Measurements from ENCODE around the gene ATCAY. TPM values are rescaled to one million over a fixed set of nuclear protein-coding genes. Genes with fewer than 3 reads are reported as not detected.

Gene ATCAY
- total and polyA plus RNA-seq, 2 of the 13 experiments (the other 11 are each of a cell fraction or from before 2014, with no cell fraction given), result not detected

- TF ChIP-seq YEATS2 (CRISPR knock-in tag; IDR thresholded peaks at IDR 0.05; ENCODE audit: borderline replicate concordance) (peak; percentile 36; the same call in 1 of the 2 replicates), BCL3 (CRISPR knock-in tag; IDR thresholded peaks at IDR 0.05) (no peak), ETV6 (CRISPR knock-in tag; conservative IDR thresholded peaks at IDR 0.05) (no peak), FUBP1 (CRISPR knock-in tag; IDR thresholded peaks at IDR 0.05; ENCODE audit: borderline replicate concordance) (no peak), KDM6A (CRISPR knock-in tag; IDR thresholded peaks at IDR 0.05; ENCODE audit: low read depth) (no peak), ZMYM2 (CRISPR knock-in tag; IDR thresholded peaks at IDR 0.05) (no peak), HNRNPH1 (optimal IDR thresholded peaks at IDR 0.05; ENCODE audit: low read depth, low read length) (no peak), ZSCAN30 (CRISPR knock-in tag; IDR thresholded peaks at IDR 0.05) (no peak), GFI1 (CRISPR knock-in tag; IDR thresholded peaks at IDR 0.05; ENCODE audit: borderline replicate concordance) (0 out of 2 replicates have a peak, but pooled peaks have one; percentile 31), ZNF644 (CRISPR knock-in tag; IDR thresholded peaks at IDR 0.05; ENCODE audit: low read depth) (no peak), ZNF569 (CRISPR knock-in tag; IDR thresholded peaks at IDR 0.05; ENCODE audit: borderline replicate concordance) (no peak), YEATS4 (CRISPR knock-in tag; IDR thresholded peaks at IDR 0.05; ENCODE audit: borderline replicate concordance) (0 out of 2 replicates have a peak, but pooled peaks have one; percentile 34), ZNF337 (CRISPR knock-in tag; IDR thresholded peaks at IDR 0.05; ENCODE audit: borderline replicate concordance, low read depth) (no peak), E2F1 (CRISPR knock-in tag; IDR thresholded peaks at IDR 0.05) (no peak), TOE1 (CRISPR knock-in tag; IDR thresholded peaks at IDR 0.05) (no peak), TOPORS (CRISPR knock-in tag; IDR thresholded peaks at IDR 0.05) (no peak), BCLAF1 (IDR thresholded peaks at IDR 0.05) (no peak), ZNF512 (CRISPR knock-in tag; IDR thresholded peaks at IDR 0.05) (no peak), ZNF274 (CRISPR knock-in tag; IDR thresholded peaks at IDR 0.05) (no peak), U2AF1 (optimal IDR thresholded peaks at IDR 0.05; ENCODE audit: low read depth, low read length) (no peak), ZNF557 (CRISPR knock-in tag; IDR thresholded peaks at IDR 0.05) (no peak)
Observed at GRCh38 chr19:3968556-3969434, 88.3 kb downstream of the ATCAY start (continued).
